OCI-LY3 (cell line): ENCODE measurements around the gene ACAD10.

ENCODE experiments used
- H2AFZ ChIP-seq: fragments of 200-600, 300-600 bp; shearing (Covaris generic); 2 replicates; pipeline ENCODE4 v1.6.0; 2014; ENCODE audit warnings: antibody characterized with exemption, low read depth, low read length
- H3K27ac ChIP-seq: fragments of 200-600, 300-600 bp; sonication (generic); 2 replicates; pipeline ENCODE4 v1.5.1; 2014; ENCODE audit warnings: mild to moderate bottlenecking, low read length, moderate library complexity, mixed read lengths
- H3K27me3 ChIP-seq: fragments of 200-600, 300-600 bp; sonication (generic); 2 replicates; pipeline ENCODE4 v1.6.1; 2014; ENCODE audit warnings: low read depth, low read length, mixed read lengths
- H3K36me3 ChIP-seq: fragments of 200-600, 300-600 bp; sonication (generic); replicated peaks from 2 replicates; pipeline ENCODE3; 2014; ENCODE audit warnings: low read depth, low read length, mixed read lengths
- H3K4me1 ChIP-seq: fragments of 300-600, 200-600 bp; sonication (generic); 2 replicates; pipeline ENCODE4 v1.6.1; 2014; ENCODE audit warnings: low read length, mixed read lengths
- H3K4me2 ChIP-seq: fragments of 200-600, 300-600 bp; sonication (generic); 2 replicates; pipeline ENCODE4 v1.6.1; 2014; ENCODE audit warnings: low read length, mixed read lengths
- H3K4me3 ChIP-seq: fragments of 300-600, 200-600 bp; sonication (generic); 2 replicates; pipeline ENCODE4 v1.5.1; 2014; ENCODE audit warnings: antibody characterized with exemption, mild to moderate bottlenecking, low read length, moderate library complexity
- H3K79me2 ChIP-seq: fragments of 300-600, 200-600 bp; shearing (Covaris generic); 2 replicates; pipeline ENCODE4 v1.6.1; 2014; ENCODE audit warnings: mild to moderate bottlenecking, low read length, mixed read lengths
- H3K9ac ChIP-seq: fragments of 300-600, 200-600 bp; shearing (Covaris generic); 2 replicates; pipeline ENCODE4 v1.6.0; 2014; ENCODE audit warnings: mild to moderate bottlenecking, low read length, moderate library complexity
- H3K9me3 ChIP-seq: fragments of 200-600, 300-600 bp; shearing (Covaris generic); 2 replicates; pipeline ENCODE4 v1.6.1; 2014; ENCODE audit warnings: low read length, mixed read lengths; ENCODE audit not compliant: insufficient read depth
- H4K20me1 ChIP-seq: fragments of 200-600, 300-600 bp; sonication (generic); 2 replicates; pipeline ENCODE4 v1.6.1; 2016; ENCODE audit warnings: low read length, mixed read lengths; ENCODE audit not compliant: insufficient read depth
- EZH2phosphoT487 ChIP-seq: fragments of 200-600 bp; shearing (Covaris generic); IDR thresholded peaks from 2 replicates; pipeline ENCODE4 v1.6.1; 2018; ENCODE audit warnings: antibody characterized with exemption, mixed run types, low read depth
- TF ChIP-seq, protein P1 (sequence below): fragments of 200-600, 300-600 bp; sonication (generic); IDR thresholded peaks from 2 replicates; pipeline ENCODE4 v1.5.1; 2014; ENCODE audit warnings: antibody characterized with exemption, low read length, low read depth

ACAD10 gene

GRCh38 chr12:111756196-111756595, 70.3 kb downstream of the ACAD10 start:
- Histone ChIP-seq H2AFZ (no peak overlapping the region), H3K9ac (no peak overlapping the region), H3K36me3 (peaks cover 7% of the 10 kb centered on the region), H3K9me3 (no peaks in the 10 kb centered on the region), H4K20me1 (no peaks in the 10 kb centered on the region), H3K4me3 (no peak overlapping the region), H3K27me3 (no peaks in the 10 kb centered on the region), H3K4me2 (no peak overlapping the region), H3K4me1 (peaks cover 22% of the 10 kb centered on the region), H3K79me2 (no peaks in the 10 kb centered on the region), H3K27ac (no peak overlapping the region)
- no peak for TF ChIP-seq EZH2phosphoT487
- TF ChIP-seq, protein P1, sequence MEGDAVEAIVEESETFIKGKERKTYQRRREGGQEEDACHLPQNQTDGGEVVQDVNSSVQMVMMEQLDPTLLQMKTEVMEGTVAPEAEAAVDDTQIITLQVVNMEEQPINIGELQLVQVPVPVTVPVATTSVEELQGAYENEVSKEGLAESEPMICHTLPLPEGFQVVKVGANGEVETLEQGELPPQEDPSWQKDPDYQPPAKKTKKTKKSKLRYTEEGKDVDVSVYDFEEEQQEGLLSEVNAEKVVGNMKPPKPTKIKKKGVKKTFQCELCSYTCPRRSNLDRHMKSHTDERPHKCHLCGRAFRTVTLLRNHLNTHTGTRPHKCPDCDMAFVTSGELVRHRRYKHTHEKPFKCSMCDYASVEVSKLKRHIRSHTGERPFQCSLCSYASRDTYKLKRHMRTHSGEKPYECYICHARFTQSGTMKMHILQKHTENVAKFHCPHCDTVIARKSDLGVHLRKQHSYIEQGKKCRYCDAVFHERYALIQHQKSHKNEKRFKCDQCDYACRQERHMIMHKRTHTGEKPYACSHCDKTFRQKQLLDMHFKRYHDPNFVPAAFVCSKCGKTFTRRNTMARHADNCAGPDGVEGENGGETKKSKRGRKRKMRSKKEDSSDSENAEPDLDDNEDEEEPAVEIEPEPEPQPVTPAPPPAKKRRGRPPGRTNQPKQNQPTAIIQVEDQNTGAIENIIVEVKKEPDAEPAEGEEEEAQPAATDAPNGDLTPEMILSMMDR: no peak

DNA sequence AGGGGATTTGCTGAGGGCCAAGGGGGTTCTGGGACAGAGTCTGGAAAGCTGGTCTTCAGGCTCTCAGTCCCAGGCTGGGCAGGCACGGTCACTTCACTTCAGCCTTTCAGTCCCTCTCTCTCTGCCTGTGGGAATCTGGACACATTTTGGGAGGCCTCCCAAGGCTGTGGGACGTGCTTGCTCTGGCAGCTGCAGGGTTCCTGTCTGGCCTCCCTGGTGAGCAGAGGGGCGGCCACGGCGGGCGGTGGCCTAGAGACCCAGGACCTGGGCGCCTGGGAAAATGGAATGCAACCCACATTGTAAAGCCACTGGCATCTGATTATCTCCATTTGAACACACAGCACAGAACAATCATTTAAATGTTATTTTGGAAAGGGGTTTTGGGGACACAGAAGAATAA, 70.8 kb downstream of the ACAD10 start:
- TF ChIP-seq EZH2phosphoT487: no peak
- TF ChIP-seq, protein P1: no peak
- Histone ChIP-seq H2AFZ (no peak overlapping the region), H4K20me1 (no peaks in the 10 kb centered on the region), H3K4me1 (peaks cover 26% of the 10 kb centered on the region), H3K9ac (no peak overlapping the region), H3K27ac (no peak overlapping the region), H3K36me3 (peaks cover 7% of the 10 kb centered on the region), H3K4me2 (no peak overlapping the region), H3K9me3 (no peaks in the 10 kb centered on the region), H3K4me3 (no peak overlapping the region), H3K27me3 (no peaks in the 10 kb centered on the region), H3K79me2 (no peaks in the 10 kb centered on the region)

- no peak for TF ChIP-seq EZH2phosphoT487
- TF ChIP-seq, protein P1: no peak
- peak overlapping the region; percentile 18; the same call in 1 of the 2 replicates for H3K9ac ChIP-seq
- H3K27me3 ChIP-seq: no peaks in the 10 kb centered on the region
- peak overlapping the region; percentile 24 for H3K4me2 ChIP-seq
- no peaks in the 10 kb centered on the region for H3K9me3 ChIP-seq
- H3K36me3 ChIP-seq: peaks cover 7% of the 10 kb centered on the region
- H3K4me3 ChIP-seq: no peak overlapping the region
- no peak overlapping the region for H2AFZ ChIP-seq
- H3K4me1 ChIP-seq: peaks cover 35% of the 10 kb centered on the region
- peak overlapping the region; percentile 1; the same call in 1 of the 2 replicates for H3K27ac ChIP-seq
- H4K20me1 ChIP-seq: no peaks in the 10 kb centered on the region
- H3K79me2 ChIP-seq: no peaks in the 10 kb centered on the region
Observed at GRCh38 chr12:111757361-111758119, 71.7 kb downstream of the ACAD10 start.

GRCh38 chr12:111758120-111758561, 72.3 kb downstream of the ACAD10 start:
- H4K20me1 ChIP-seq: no peaks in the 10 kb centered on the region
- H3K27ac ChIP-seq: peak overlapping the region; percentile 1; the same call in 1 of the 2 replicates
- H3K9me3 ChIP-seq: no peaks in the 10 kb centered on the region
- H3K4me1 ChIP-seq: peaks cover 40% of the 10 kb centered on the region
- peak overlapping the region; percentile 18; the same call in 1 of the 2 replicates for H3K9ac ChIP-seq
- TF ChIP-seq EZH2phosphoT487: no peak
- no peak overlapping the region for H2AFZ ChIP-seq
- H3K4me3 ChIP-seq: no peak overlapping the region
- no peaks in the 10 kb centered on the region for H3K27me3 ChIP-seq
- H3K4me2 ChIP-seq: peak overlapping the region; percentile 24
- no peaks in the 10 kb centered on the region for H3K79me2 ChIP-seq
- peaks cover 7% of the 10 kb centered on the region for H3K36me3 ChIP-seq
